ENCODE results near the gene MMP15.

Gene MMP15

GRCh38 chr16:57994778-57995177, 30.8 kb upstream of the MMP15 start:
- Histone ChIP-seq H3K27ac (no peak overlapping the region), H3K4me3 (ENCODE audit: low read depth, low read length) (no peak overlapping the region), H3K36me3 (replicated peaks) (peaks cover 17% of the 10 kb centered on the region), H3K27me3 (replicated peaks) (no peaks in the 10 kb centered on the region)
- TF ChIP-seq CTCF (IDR thresholded peaks at IDR 0.05; ENCODE audit: low read depth, low read length, missing control alignments) = peak; percentile 69
- peak; percentile 47 for DNase-seq
- in situ Hi-C loops (cut with HindIII; ENCODE audit: low pct_ligation_motif_present, low sequenced_read_pairs) = no loop called here

GRCh38 chr16:57995721-57996405, 29.7 kb upstream of the MMP15 start:
- Histone ChIP-seq H3K27me3 (replicated peaks) (no peaks in the 10 kb centered on the region), H3K27ac (no peak overlapping the region), H3K36me3 (replicated peaks) (peaks cover 17% of the 10 kb centered on the region), H3K4me3 (ENCODE audit: low read depth, low read length) (no peak overlapping the region)
- no peak for DNase-seq
- in situ Hi-C loops (cut with HindIII; ENCODE audit: low pct_ligation_motif_present, low sequenced_read_pairs) = no loop called here
- no peak for TF ChIP-seq CTCF (IDR thresholded peaks at IDR 0.05; ENCODE audit: low read depth, low read length, missing control alignments)

GRCh38 chr16:57996406-57997175, 29.0 kb upstream of the MMP15 start:
- no peak overlapping the region for H3K4me3 ChIP-seq (ENCODE audit: low read depth, low read length)
- no peaks in the 10 kb centered on the region for H3K27me3 ChIP-seq (replicated peaks)
- DNase-seq = no peak
- TF ChIP-seq CTCF (IDR thresholded peaks at IDR 0.05; ENCODE audit: low read depth, low read length, missing control alignments) = no peak
- peaks cover 17% of the 10 kb centered on the region for H3K36me3 ChIP-seq (replicated peaks)
- H3K27ac ChIP-seq = no peak overlapping the region
- in situ Hi-C loops (cut with HindIII; ENCODE audit: low pct_ligation_motif_present, low sequenced_read_pairs) = no loop called here

- no peak for TF ChIP-seq CTCF (IDR thresholded peaks at IDR 0.05; ENCODE audit: low read depth, low read length, missing control alignments)
- Histone ChIP-seq H3K4me3 (ENCODE audit: low read depth, low read length) (no peak overlapping the region), H3K36me3 (replicated peaks) (peaks cover 17% of the 10 kb centered on the region), H3K27ac (no peak overlapping the region), H3K27me3 (replicated peaks) (no peaks in the 10 kb centered on the region)
- in situ Hi-C loops (cut with HindIII; ENCODE audit: low pct_ligation_motif_present, low sequenced_read_pairs) = no loop called here
- DNase-seq = no peak
Observed at GRCh38 chr16:57997176-57997527, 28.4 kb upstream of the MMP15 start.

- TF ChIP-seq CTCF (IDR thresholded peaks at IDR 0.05; ENCODE audit: low read depth, low read length, missing control alignments) = no peak
- no peak overlapping the region for H3K27ac ChIP-seq
- no peak for DNase-seq
- H3K4me3 ChIP-seq (ENCODE audit: low read depth, low read length) = no peak overlapping the region
- H3K36me3 ChIP-seq (replicated peaks) = peaks cover 17% of the 10 kb centered on the region
- in situ Hi-C loops (cut with HindIII; ENCODE audit: low pct_ligation_motif_present, low sequenced_read_pairs) = no loop called here
- no peaks in the 10 kb centered on the region for H3K27me3 ChIP-seq (replicated peaks)
Observed at GRCh38 chr16:57997528-57998265, 27.9 kb upstream of the MMP15 start.

Data from brain microvascular endothelial cell (primary cell).